HepG2 (cell line): ENCODE measurements around the gene B9D2. TPM values are rescaled to one million over a fixed set of nuclear protein-coding genes. Genes with fewer than 3 reads are reported as not detected.
A peak's percentile ranks its signal among the peaks of the same experiment; 100 is the strongest.

Experiments
- ASH2L ChIP-seq: fragments of 300-600, 200-600 bp; sonication (generic); IDR thresholded peaks from 2 replicates; pipeline ENCODE4 v1.7.0; 2017; ENCODE audit warnings: low read depth, mild to moderate bottlenecking, moderate library complexity, mixed read lengths, low read length; ENCODE audit not compliant: insufficient read length
- E2F5 ChIP-seq: sonication (generic); formaldehyde crosslinking; conservative IDR thresholded peaks from 2 replicates; pipeline ENCODE4 v1.4.0; 2020; ENCODE audit warnings: missing genetic modification reagents
- FIP1L1 ChIP-seq: fragments of 200-400 bp; formaldehyde crosslinking; IDR thresholded peaks from 2 replicates; pipeline ENCODE4 v1.6.1; 2018; ENCODE audit warnings: low read depth, mild to moderate bottlenecking, low read length, moderate library complexity, borderline replicate concordance; ENCODE audit not compliant: insufficient read depth
- HNRNPUL1 ChIP-seq: fragments of 200-400 bp; formaldehyde crosslinking; IDR thresholded peaks from 2 replicates; pipeline ENCODE4 v1.6.1; 2017; ENCODE audit warnings: low read depth, mild to moderate bottlenecking, low read length, moderate library complexity
- NBN ChIP-seq: fragments of 450-650 bp; conservative IDR thresholded peaks from 2 replicates; pipeline ENCODE4 v1.6.1; 2017
- NFATC3 ChIP-seq: sonication (generic); formaldehyde crosslinking; IDR thresholded peaks from 2 replicates; pipeline ENCODE4 v1.5.1; 2020; ENCODE audit warnings: mild to moderate bottlenecking, missing genetic modification reagents
- NR0B2 ChIP-seq: sonication (generic); formaldehyde crosslinking; IDR thresholded peaks from 2 replicates; pipeline ENCODE4 v1.4.0; 2020; ENCODE audit warnings: mild to moderate bottlenecking, missing genetic modification reagents
- TBX3 ChIP-seq: fragments of 450-650 bp; IDR thresholded peaks from 2 replicates; pipeline ENCODE4 v1.6.1; 2017; ENCODE audit warnings: antibody characterized with exemption, mild to moderate bottlenecking, inconsistent platforms, borderline replicate concordance
- TRIM24 ChIP-seq: sonication (generic); formaldehyde crosslinking; IDR thresholded peaks from 2 replicates; pipeline ENCODE4 v1.8.0; 2022; ENCODE audit warnings: mild to moderate bottlenecking, missing genetic modification reagents
- UBTF ChIP-seq: sonication (generic); formaldehyde crosslinking; IDR thresholded peaks from 2 replicates; pipeline ENCODE4 v1.4.0; 2020; ENCODE audit warnings: mild to moderate bottlenecking, missing genetic modification reagents
- ZBTB20 ChIP-seq: sonication (generic); formaldehyde crosslinking; IDR thresholded peaks from 2 replicates; pipeline ENCODE4 v1.8.1; 2023; ENCODE audit warnings: missing genetic modification reagents, low read depth, mild to moderate bottlenecking, borderline replicate concordance
- ZBTB37 ChIP-seq: sonication (generic); formaldehyde crosslinking; IDR thresholded peaks from 2 replicates; pipeline ENCODE4 v1.4.0; 2020; ENCODE audit warnings: mild to moderate bottlenecking, missing genetic modification reagents
- ZBTB4 ChIP-seq: sonication (generic); formaldehyde crosslinking; IDR thresholded peaks from 2 replicates; pipeline ENCODE4 v1.4.0; 2020; ENCODE audit warnings: missing genetic modification reagents, mild to moderate bottlenecking, borderline replicate concordance
- ZBTB7B ChIP-seq: sonication (generic); formaldehyde crosslinking; IDR thresholded peaks from 2 replicates; pipeline ENCODE4 v1.4.0; 2020; ENCODE audit warnings: missing genetic modification reagents
- ZNF124 ChIP-seq: sonication (generic); formaldehyde crosslinking; IDR thresholded peaks from 2 replicates; pipeline ENCODE4 v1.4.0; 2020; ENCODE audit warnings: missing genetic modification reagents
- ZNF503 ChIP-seq: sonication (generic); formaldehyde crosslinking; IDR thresholded peaks from 2 replicates; pipeline ENCODE4 v1.4.0; 2020; ENCODE audit warnings: missing genetic modification reagents
- ZNF776 ChIP-seq: sonication (generic); formaldehyde crosslinking; IDR thresholded peaks from 2 replicates; pipeline ENCODE4 v1.4.0; 2020; ENCODE audit warnings: mild to moderate bottlenecking, missing genetic modification reagents
- polyA plus RNA-seq, 8 experiments: library from polyadenylated mRNA; depleted of rRNA in 3 of 8; stranded (reverse) in 7 of 8; unstranded in 1 of 8; fragments of >200 nt; fragmentation: Illumina TruSeq in 4 of 8; extraction: Trizol in 4 of 8; gene quantifications; 2 replicates each; pipeline versions ENCODE4 v1.2.1 to v1.2.3, GENCODE V29; 2011 to 2016; ENCODE audit warnings: low read depth in 4 of 8, missing spikeins in 1 of 8, mixed read lengths in 1 of 8; ENCODE audit not compliant: insufficient read depth in 1 of 8
- total RNA-seq, 5 experiments: library from RNA; depleted of rRNA; stranded (reverse); fragments of >200 nt; fragmentation: Illumina TruSeq; extraction: Trizol; gene quantifications; 2 replicates each; pipeline ENCODE4 v1.2.3, GENCODE V29; 2016; ENCODE audit warnings: low read depth in 1 of 5

The B9D2 gene
- total and polyA plus RNA-seq, 2 of the 13 experiments (the other 11 are each of a cell fraction or from before 2014, with no cell fraction given): 3.1 to 4.4 TPM

GRCh38 chr19:41351339-41352245, 12.4 kb downstream of the B9D2 start (continued):
- no peak for TF ChIP-seq ZNF503
- no peak for TF ChIP-seq ZBTB20 (CRISPR knock-in tag)
- TF ChIP-seq TRIM24 (CRISPR knock-in tag): no peak
- no peak for TF ChIP-seq ASH2L
- no peak for TF ChIP-seq E2F5 (CRISPR knock-in tag)
- 0 out of 2 replicates have a peak, but pooled peaks have one; percentile 24 for TF ChIP-seq ZBTB7B
- no peak for TF ChIP-seq ZBTB37 (CRISPR knock-in tag)
- no peak for TF ChIP-seq NR0B2
- no peak for TF ChIP-seq ZNF776 (CRISPR knock-in tag)
- TF ChIP-seq FIP1L1: no peak
- no peak for TF ChIP-seq ZNF124 (CRISPR knock-in tag)
- TF ChIP-seq UBTF (CRISPR knock-in tag): 0 out of 2 replicates have a peak, but pooled peaks have one; percentile 17
- no peak for TF ChIP-seq HNRNPUL1
- TF ChIP-seq TBX3: no peak
- no peak for TF ChIP-seq NFATC3 (CRISPR knock-in tag)
- TF ChIP-seq ZBTB4 (CRISPR knock-in tag): no peak
- no peak for TF ChIP-seq NBN
